WTC11 (cell line): ENCODE results near the gene GALNT17.

ENCODE experiments used
- TF ChIP-seq, protein P1 (sequence below): fragments of 200-600 bp; IDR thresholded peaks from 2 replicates; pipeline ENCODE4 v1.8.0; 2022; ENCODE audit warnings: antibody characterized with exemption
- TF ChIP-seq, protein P2 (sequence below): sonication (generic); formaldehyde crosslinking; IDR thresholded peaks from 2 replicates; pipeline ENCODE4 v1.8.1; 2023; ENCODE audit warnings: mild to moderate bottlenecking, missing genetic modification reagents, moderate library complexity
- TF ChIP-seq, protein P3 (sequence below): sonication (generic); formaldehyde crosslinking; IDR thresholded peaks from 2 replicates; pipeline ENCODE4 v1.8.0; 2022; ENCODE audit warnings: mild to moderate bottlenecking, missing genetic modification reagents

DNA sequence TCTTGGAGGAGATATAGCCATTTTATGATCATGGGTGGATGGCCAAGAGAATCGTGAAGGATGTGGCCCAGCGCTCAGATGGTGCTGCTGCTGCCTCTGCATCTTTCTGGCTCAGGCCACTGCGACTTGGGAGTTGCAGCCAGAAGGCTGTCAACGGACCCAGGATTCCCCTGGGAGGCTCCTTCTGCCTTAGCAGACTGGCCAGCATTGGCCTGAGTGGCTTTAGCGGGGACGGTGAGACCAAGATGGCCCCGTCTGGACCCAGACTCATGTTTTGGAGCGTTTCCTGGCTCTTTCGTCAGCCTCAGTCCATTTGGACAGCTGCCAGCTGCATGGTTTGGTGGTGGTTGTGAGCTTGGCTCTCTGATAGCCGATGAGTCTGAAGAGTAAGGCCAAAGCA is 97.2 kb downstream of the GALNT17 start:
- TF ChIP-seq, protein P1, sequence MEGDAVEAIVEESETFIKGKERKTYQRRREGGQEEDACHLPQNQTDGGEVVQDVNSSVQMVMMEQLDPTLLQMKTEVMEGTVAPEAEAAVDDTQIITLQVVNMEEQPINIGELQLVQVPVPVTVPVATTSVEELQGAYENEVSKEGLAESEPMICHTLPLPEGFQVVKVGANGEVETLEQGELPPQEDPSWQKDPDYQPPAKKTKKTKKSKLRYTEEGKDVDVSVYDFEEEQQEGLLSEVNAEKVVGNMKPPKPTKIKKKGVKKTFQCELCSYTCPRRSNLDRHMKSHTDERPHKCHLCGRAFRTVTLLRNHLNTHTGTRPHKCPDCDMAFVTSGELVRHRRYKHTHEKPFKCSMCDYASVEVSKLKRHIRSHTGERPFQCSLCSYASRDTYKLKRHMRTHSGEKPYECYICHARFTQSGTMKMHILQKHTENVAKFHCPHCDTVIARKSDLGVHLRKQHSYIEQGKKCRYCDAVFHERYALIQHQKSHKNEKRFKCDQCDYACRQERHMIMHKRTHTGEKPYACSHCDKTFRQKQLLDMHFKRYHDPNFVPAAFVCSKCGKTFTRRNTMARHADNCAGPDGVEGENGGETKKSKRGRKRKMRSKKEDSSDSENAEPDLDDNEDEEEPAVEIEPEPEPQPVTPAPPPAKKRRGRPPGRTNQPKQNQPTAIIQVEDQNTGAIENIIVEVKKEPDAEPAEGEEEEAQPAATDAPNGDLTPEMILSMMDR: no peak
- TF ChIP-seq, protein P2, sequence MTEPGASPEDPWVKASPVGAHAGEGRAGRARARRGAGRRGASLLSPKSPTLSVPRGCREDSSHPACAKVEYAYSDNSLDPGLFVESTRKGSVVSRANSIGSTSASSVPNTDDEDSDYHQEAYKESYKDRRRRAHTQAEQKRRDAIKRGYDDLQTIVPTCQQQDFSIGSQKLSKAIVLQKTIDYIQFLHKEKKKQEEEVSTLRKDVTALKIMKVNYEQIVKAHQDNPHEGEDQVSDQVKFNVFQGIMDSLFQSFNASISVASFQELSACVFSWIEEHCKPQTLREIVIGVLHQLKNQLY (CRISPR knock-in tag): no peak
- TF ChIP-seq, protein P3, sequence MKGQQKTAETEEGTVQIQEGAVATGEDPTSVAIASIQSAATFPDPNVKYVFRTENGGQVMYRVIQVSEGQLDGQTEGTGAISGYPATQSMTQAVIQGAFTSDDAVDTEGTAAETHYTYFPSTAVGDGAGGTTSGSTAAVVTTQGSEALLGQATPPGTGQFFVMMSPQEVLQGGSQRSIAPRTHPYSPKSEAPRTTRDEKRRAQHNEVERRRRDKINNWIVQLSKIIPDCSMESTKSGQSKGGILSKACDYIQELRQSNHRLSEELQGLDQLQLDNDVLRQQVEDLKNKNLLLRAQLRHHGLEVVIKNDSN (CRISPR knock-in tag): no peak
